Peyer's patch (tissue), 4 donors: ENCODE results near the gene GTF3C1. TPM values are rescaled to one million over a fixed set of nuclear protein-coding genes. Genes with fewer than 3 reads are reported as not detected.

Experiments
- DNase-seq, 3 donors: peaks; one replicate each; pipeline ENCODE4 v3.0.0-alpha.2; 2017 to 2019
- H3K27ac ChIP-seq, 4 donors: fragments of 200-600 bp; sonication (generic); one replicate each; pipeline ENCODE4 v1.5.1; 2016 to 2019
- H3K27me3 ChIP-seq, 2 donors: fragments of 200-600 bp; sonication (generic); one replicate each; pipeline ENCODE4 v1.5.1; 2019
- H3K36me3 ChIP-seq, 3 donors: fragments of 200-600 bp; sonication (generic); one replicate each; pipeline ENCODE4 v1.5.1; 2016 to 2019
- H3K4me1 ChIP-seq, 4 donors: fragments of 200-600 bp; sonication (generic); one replicate each; pipeline ENCODE4 v1.5.1; 2016 to 2019
- H3K4me3 ChIP-seq, 4 donors: fragments of 200-600 bp; sonication (generic); 1 replicate in 3 of 4; 2 replicates in 1 of 4; pipeline ENCODE4 v1.5.1; 2016 to 2019; ENCODE audit warnings: mild to moderate bottlenecking in 1 of 4
- H3K9me3 ChIP-seq, 4 donors: fragments of 200-600 bp; sonication (generic); one replicate each; pipeline ENCODE4 v1.5.1; 2016 to 2019; ENCODE audit warnings: mild to moderate bottlenecking in 1 of 4
- CTCF ChIP-seq, 6 experiments: fragments of 450-650 bp in 4 of 6; fragments of 200-600 bp in 2 of 6; sonication (generic) in 1 of 6; IDR thresholded peaks; one replicate each; pipeline ENCODE4 v1.5.1; 2017 to 2019; ENCODE audit warnings: antibody characterized with exemption in 6 of 6, mild to moderate bottlenecking in 3 of 6, moderate library complexity in 1 of 6
- POLR2A ChIP-seq, 2 donors: fragments of 450-650 bp; IDR thresholded peaks; one replicate each; pipeline ENCODE4 v1.5.1; 2017; ENCODE audit warnings: antibody characterized with exemption in 2 of 2, mild to moderate bottlenecking in 2 of 2, moderate library complexity in 2 of 2
- total RNA-seq, 4 donors: library from RNA; depleted of rRNA; stranded (reverse); fragments of >200 nt; gene quantifications; one replicate each; pipeline ENCODE4 v1.1.0, GENCODE V29; 2016

The GTF3C1 gene
- total RNA-seq, 4 donors from 2014 or later: 49.6 to 80.1 (median 73.0) TPM

GRCh38 chr16:27480761-27481160 is 69.0 kb downstream of the GTF3C1 start:
- Histone ChIP-seq H3K36me3 (peaks cover 2 to 98% (median 6%) of the 10 kb centered on the region in 3 donors), H3K27ac (no peak overlapping the region), H3K9me3 (no peaks in the 10 kb centered on the region), H3K27me3 (no peaks in the 10 kb centered on the region), H3K4me1 (no peaks in the 10 kb centered on the region), H3K4me3 (no peak overlapping the region)
- DNase-seq: no peak
- TF ChIP-seq CTCF (IDR thresholded peaks at IDR 0.05): no peak
- TF ChIP-seq POLR2A (IDR thresholded peaks at IDR 0.05): no peak

- H3K4me1 ChIP-seq: no peaks in the 10 kb centered on the region
- TF ChIP-seq CTCF (IDR thresholded peaks at IDR 0.05) (no peak), POLR2A (IDR thresholded peaks at IDR 0.05) (no peak)
- no peaks in the 10 kb centered on the region for H3K9me3 ChIP-seq
- no peak overlapping the region for H3K4me3 ChIP-seq
- H3K36me3 ChIP-seq: peaks cover 0 to 95% (median 6%) of the 10 kb centered on the region in 3 donors
- no peak for DNase-seq
- no peak overlapping the region for H3K27ac ChIP-seq
- no peaks in the 10 kb centered on the region for H3K27me3 ChIP-seq
These were observed 73.5 kb downstream of the GTF3C1 start for GRCh38 chr16:27476240-27476639.

- Histone ChIP-seq H3K27ac (no peak overlapping the region), H3K36me3 (peaks cover 0 to 95% (median 6%) of the 10 kb centered on the region in 3 donors), H3K4me3 (no peak overlapping the region), H3K27me3 (no peaks in the 10 kb centered on the region), H3K9me3 (no peaks in the 10 kb centered on the region), H3K4me1 (no peaks in the 10 kb centered on the region)
- DNase-seq: no peak
- TF ChIP-seq CTCF (IDR thresholded peaks at IDR 0.05) (no peak), POLR2A (IDR thresholded peaks at IDR 0.05) (no peak)
These were observed 74.2 kb downstream of the GTF3C1 start for GRCh38 chr16:27475561-27475960.

GRCh38 chr16:27474921-27475320 is 74.8 kb downstream of the GTF3C1 start:
- H3K27me3 ChIP-seq: no peaks in the 10 kb centered on the region
- H3K9me3 ChIP-seq: no peaks in the 10 kb centered on the region
- no peak for TF ChIP-seq POLR2A (IDR thresholded peaks at IDR 0.05)
- no peak for TF ChIP-seq CTCF (IDR thresholded peaks at IDR 0.05)
- H3K36me3 ChIP-seq: peaks cover 0 to 95% (median 6%) of the 10 kb centered on the region in 3 donors
- H3K4me1 ChIP-seq: no peaks in the 10 kb centered on the region
- no peak overlapping the region for H3K4me3 ChIP-seq
- H3K27ac ChIP-seq: no peak overlapping the region
- DNase-seq: peak in 1 of 3 donors; percentile 29

GRCh38 chr16:27474041-27474440 is 75.7 kb downstream of the GTF3C1 start:
- no peak overlapping the region for H3K4me3 ChIP-seq
- H3K27ac ChIP-seq: no peak overlapping the region
- DNase-seq: peak in 1 of 3 donors; percentile 32
- H3K27me3 ChIP-seq: no peaks in the 10 kb centered on the region
- TF ChIP-seq CTCF (IDR thresholded peaks at IDR 0.05) (no peak), POLR2A (IDR thresholded peaks at IDR 0.05) (no peak)
- H3K4me1 ChIP-seq: no peaks in the 10 kb centered on the region
- peaks cover 0 to 97% (median 6%) of the 10 kb centered on the region in 3 donors for H3K36me3 ChIP-seq
- no peaks in the 10 kb centered on the region for H3K9me3 ChIP-seq
